Activated CD8-positive, alpha-beta memory T cell treated with anti-CD3 and anti-CD28 coated beads for 24 hours (primary cell): ENCODE results near the gene IFNW1.

Source experiments
- DNase-seq: peaks from one replicate; pipeline ENCODE4 v3.0.0-alpha.2; 2020

The IFNW1 gene

GRCh38 chr9:21104787-21105186 is 36.8 kb downstream of the IFNW1 start:
- DNase-seq: no peak

- DNase-seq: no peak
These were observed 39.3 kb downstream of the IFNW1 start for GRCh38 chr9:21102305-21102704.

- no peak for DNase-seq
These were observed 43.8 kb downstream of the IFNW1 start for GRCh38 chr9:21097817-21098216.

GRCh38 chr9:21096901-21097255 is 44.8 kb downstream of the IFNW1 start:
- DNase-seq: no peak

- DNase-seq: peak; percentile 66
These were observed 45.3 kb downstream of the IFNW1 start for GRCh38 chr9:21096172-21096900.

- DNase-seq: no peak
These were observed 46.1 kb downstream of the IFNW1 start for GRCh38 chr9:21095561-21095960.
